Stomach (tissue), 9 donors: ENCODE measurements around the gene EIPR1. TPM values are rescaled to one million over a fixed set of nuclear protein-coding genes. Genes with fewer than 3 reads are reported as not detected.

ENCODE experiments used
- DNase-seq, 2 donors: peaks; one replicate each; pipeline versions ENCODE4 v3.0.0 to v3.0.0-alpha.2; 2013 to 2019
- H3K27ac ChIP-seq, 5 donors: fragments of 200-600 bp in 4 of 5; sonication (generic) in 4 of 5; one replicate each; pipeline ENCODE4 v1.5.1; 2013 to 2019; ENCODE audit warnings: mild to moderate bottlenecking in 1 of 5, moderate library complexity in 1 of 5
- H3K27me3 ChIP-seq, 3 donors: fragments of 200-600 bp; sonication (generic); one replicate each; pipeline ENCODE4 v1.5.1; 2017 to 2019; ENCODE audit warnings: mixed run types in 1 of 3
- H3K36me3 ChIP-seq, 4 donors: fragments of 200-600 bp; sonication (generic); 1 replicate in 3 of 4; 2 replicates in 1 of 4; pipeline ENCODE4 v1.5.1; 2016 to 2019
- H3K4me1 ChIP-seq, 4 donors: fragments of 200-600 bp; sonication (generic); one replicate each; pipeline ENCODE4 v1.5.1; 2016 to 2019
- H3K4me3 ChIP-seq, 4 donors: fragments of 200-600 bp; sonication (generic) in 3 of 4; one replicate each; pipeline ENCODE4 v1.5.1; 2016 to 2019; ENCODE audit warnings: mild to moderate bottlenecking in 1 of 4
- H3K9me3 ChIP-seq, 4 donors: fragments of 200-600 bp; sonication (generic); one replicate each; pipeline ENCODE4 v1.5.1; 2016 to 2019
- CTCF ChIP-seq, 7 experiments: fragments of 450-650 bp in 4 of 7; fragments of 200-600 bp in 3 of 7; sonication (generic) in 3 of 7; IDR thresholded peaks; one replicate each; pipeline ENCODE4 v1.5.1; 2016 to 2019; ENCODE audit warnings: antibody characterized with exemption in 7 of 7, control low read depth in 2 of 7, mild to moderate bottlenecking in 1 of 7
- EP300 ChIP-seq: sonication (generic); formaldehyde crosslinking; IDR thresholded peaks from one replicate; pipeline ENCODE4 v1.6.1; 2017; ENCODE audit warnings: antibody characterized with exemption
- POLR2A ChIP-seq, 4 donors: fragments of 450-650 bp; IDR thresholded peaks; one replicate each; pipeline ENCODE4 v1.6.1; 2016; ENCODE audit warnings: antibody characterized with exemption in 4 of 4, control low read depth in 2 of 4, mild to moderate bottlenecking in 1 of 4, moderate library complexity in 1 of 4
- POLR2AphosphoS5 ChIP-seq, 3 donors: sonication (generic); formaldehyde crosslinking; IDR thresholded peaks; one replicate each; pipeline ENCODE4 v1.6.1; 2016; ENCODE audit warnings: antibody characterized with exemption in 3 of 3
- WGBS, 5 donors: extraction: QIAGEN DNeasy Blood & Tissue Kit in 3 of 5; methylation state at CpG; one replicate each; pipeline versions ENCODE4 v1.1.5 to v1.1.7; 2013 to 2018; 5-methylcytosine and 5-hydroxymethylcytosine counted together
- intact Hi-C: fragments of 100-400 bp; cut with DNase I; formaldehyde crosslinking; loops from one replicate; pipeline ENCODE4 v1.15.1; 2023; ENCODE audit warnings: low total_unique reads
- polyA plus RNA-seq, 3 donors: library from polyadenylated mRNA; stranded (reverse); fragments of 200-250 nt; gene quantifications; one replicate each; pipeline ENCODE4 v1.2.3, GENCODE V29; 2013
- total RNA-seq, 5 donors: library from RNA; depleted of rRNA; stranded (reverse); fragments of >200 nt; gene quantifications; one replicate each; pipeline versions ENCODE4 v1.1.0 to v1.2.3, GENCODE V29; 2014 to 2016
- donor health status: healthy with polysubstance abuse.
- donor health status: Bipolar disorder and iron deficiency.
- donor health status: healthy.

Gene EIPR1
- total and polyA plus RNA-seq, 8 donors, result 1.2 to 39.4 (median 12.7) TPM

- 86 to 95% (median 91%) methylated on average over 9 to 11 of the region's 11 CpGs for WGBS, 5 donors
- intact Hi-C loops, result no loop called here
These were observed 61.0 kb downstream of the EIPR1 start for GRCh38 chr2:3316456-3317276.

GRCh38 chr2:3314626-3315025 lies 63.0 kb downstream of the EIPR1 start:
- Histone ChIP-seq H3K27me3 (no peaks in the 10 kb centered on the region), H3K36me3 (peaks cover 0 to 20% (median 13%) of the 10 kb centered on the region in 4 donors), H3K27ac (no peak overlapping the region), H3K4me3 (no peak overlapping the region), H3K9me3 (no peaks in the 10 kb centered on the region), H3K4me1 (peaks cover 0 to 7% (median 0%) of the 10 kb centered on the region in 4 donors)
- 82 to 93% (median 90%) methylated on average over 7 to 9 of the region's 9 CpGs for WGBS, 5 donors
- TF ChIP-seq CTCF (IDR thresholded peaks at IDR 0.05) (no peak), POLR2AphosphoS5 (IDR thresholded peaks at IDR 0.05) (no peak), POLR2A (IDR thresholded peaks at IDR 0.05) (no peak), EP300 (no peak)
- no peak for DNase-seq
- intact Hi-C loops, result no loop called here

More at GRCh38 chr2:3316456-3317276, 61.0 kb downstream of the EIPR1 start:
- DNase-seq, result no peak
- no peaks in the 10 kb centered on the region for H3K27me3 ChIP-seq
- H3K4me3 ChIP-seq, result no peak overlapping the region
- no peak for TF ChIP-seq EP300
- no peak for TF ChIP-seq CTCF (IDR thresholded peaks at IDR 0.05)
- no peak for TF ChIP-seq POLR2AphosphoS5 (IDR thresholded peaks at IDR 0.05)
- no peak for TF ChIP-seq POLR2A (IDR thresholded peaks at IDR 0.05)
- H3K4me1 ChIP-seq, result peaks cover 0 to 7% (median 0%) of the 10 kb centered on the region in 4 donors
- no peak overlapping the region for H3K27ac ChIP-seq
- H3K9me3 ChIP-seq, result no peaks in the 10 kb centered on the region
- H3K36me3 ChIP-seq, result peaks cover 0 to 22% (median 17%) of the 10 kb centered on the region in 4 donors

GRCh38 chr2:3313781-3314375 lies 63.7 kb downstream of the EIPR1 start:
- no peaks in the 10 kb centered on the region for H3K27me3 ChIP-seq
- peaks cover 0 to 7% (median 0%) of the 10 kb centered on the region in 4 donors for H3K4me1 ChIP-seq
- peak in 1 of 2 donors; percentile 33 for DNase-seq
- H3K9me3 ChIP-seq, result no peaks in the 10 kb centered on the region
- H3K36me3 ChIP-seq, result peaks cover 0 to 15% (median 12%) of the 10 kb centered on the region in 4 donors
- no peak for TF ChIP-seq EP300
- no peak for TF ChIP-seq POLR2AphosphoS5 (IDR thresholded peaks at IDR 0.05)
- no peak for TF ChIP-seq POLR2A (IDR thresholded peaks at IDR 0.05)
- TF ChIP-seq CTCF (IDR thresholded peaks at IDR 0.05), result no peak
- no peak overlapping the region for H3K27ac ChIP-seq
- intact Hi-C loops, result no loop called here
- H3K4me3 ChIP-seq, result no peak overlapping the region
- 70 to 80% (median 72%) methylated on average over 17 to 27 of the region's 27 CpGs for WGBS, 5 donors

GRCh38 chr2:3312576-3313345 lies 64.9 kb downstream of the EIPR1 start:
- Histone ChIP-seq H3K4me1 (peaks cover 0 to 7% (median 0%) of the 10 kb centered on the region in 4 donors), H3K4me3 (no peak overlapping the region), H3K27me3 (no peaks in the 10 kb centered on the region), H3K36me3 (peaks cover 0 to 4% (median 3%) of the 10 kb centered on the region in 4 donors), H3K27ac (no peak overlapping the region), H3K9me3 (no peaks in the 10 kb centered on the region)
- TF ChIP-seq CTCF (IDR thresholded peaks at IDR 0.05) (no peak), POLR2A (IDR thresholded peaks at IDR 0.05) (no peak), EP300 (no peak), POLR2AphosphoS5 (IDR thresholded peaks at IDR 0.05) (no peak)
- intact Hi-C loops, result no loop called here
- DNase-seq, result no peak
- 85 to 94% (median 90%) methylated on average over 9 to 12 of the region's 12 CpGs for WGBS, 5 donors
